Activated T-helper 2 cell treated with anti-CD3 and anti-CD28 coated beads, Interferon-gamma antibody, Interleukin-2, Interleukin-4, amounts not matched to agents 10 μg/mL and 5 μg/mL and 100 μg/mL, durations not matched to agents 14 hours and 24 hours and 36 hours (primary cell): ENCODE measurements around the gene RGCC. TPM values are rescaled to one million over a fixed set of nuclear protein-coding genes. Genes with fewer than 3 reads are reported as not detected.

ENCODE experiments used
- DNase-seq: peaks from one replicate; pipeline ENCODE4 v3.0.0; 2021; ENCODE audit warnings: low spot score
- H3K27ac Mint-ChIP-seq: one replicate; pipeline ENCODE4 v1.8.0; 2021; ENCODE audit warnings: mixed read lengths
- H3K27me3 Mint-ChIP-seq: one replicate; pipeline ENCODE4 v1.8.0; 2021; ENCODE audit warnings: low read depth, mixed read lengths
- H3K36me3 Mint-ChIP-seq: one replicate; pipeline ENCODE4 v1.8.0; 2021; ENCODE audit warnings: low read depth, mixed read lengths
- H3K4me1 Mint-ChIP-seq: one replicate; pipeline ENCODE4 v1.8.0; 2021; ENCODE audit warnings: low read depth, mixed read lengths
- H3K4me3 Mint-ChIP-seq: one replicate; pipeline ENCODE4 v1.8.0; 2021; ENCODE audit warnings: low read depth, mild to moderate bottlenecking, moderate library complexity, mixed read lengths
- H3K9me3 Mint-ChIP-seq: one replicate; pipeline ENCODE4 v1.8.0; 2021; ENCODE audit warnings: mixed read lengths
- intact Hi-C: fragments of 100-400 bp; cut with micrococcal nuclease; formaldehyde crosslinking; loops from one replicate; pipeline ENCODE4 v1.15.1; 2023
- total RNA-seq: library from RNA; stranded (reverse); gene quantifications from 2 replicates; pipeline ENCODE4 v1.2.3, GENCODE V29; 2022

Gene RGCC
- total RNA-seq, 1 donor from 2014 or later = 79.3 TPM

DNA sequence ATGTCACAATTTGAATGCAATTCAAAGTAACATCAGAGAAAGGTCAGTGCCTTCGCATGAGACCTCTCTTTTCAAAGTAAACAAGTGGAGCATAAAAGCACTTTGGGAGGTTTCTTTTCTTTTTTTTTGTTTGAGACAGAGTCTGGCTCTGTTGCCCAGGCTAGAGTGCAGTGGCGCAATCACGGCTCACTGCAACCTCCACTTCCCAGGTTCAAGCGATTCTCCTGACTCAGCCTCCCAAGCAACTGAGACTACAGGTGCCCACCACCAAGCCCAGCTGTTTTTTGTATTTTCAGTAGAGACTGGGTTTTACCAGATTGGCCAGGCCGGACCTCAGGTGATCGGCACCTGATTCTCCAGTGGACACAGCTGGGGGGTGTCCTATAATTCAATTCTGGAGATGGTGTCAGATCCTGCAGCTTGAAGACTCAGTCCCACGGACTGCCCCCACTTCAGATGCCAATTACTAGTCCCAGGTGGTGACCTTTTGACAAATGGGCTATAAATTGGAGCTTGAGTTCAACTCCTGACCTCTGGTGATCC lies 57.6 kb downstream of the RGCC start:
- no peak overlapping the region for H3K27ac Mint-ChIP-seq

DNA sequence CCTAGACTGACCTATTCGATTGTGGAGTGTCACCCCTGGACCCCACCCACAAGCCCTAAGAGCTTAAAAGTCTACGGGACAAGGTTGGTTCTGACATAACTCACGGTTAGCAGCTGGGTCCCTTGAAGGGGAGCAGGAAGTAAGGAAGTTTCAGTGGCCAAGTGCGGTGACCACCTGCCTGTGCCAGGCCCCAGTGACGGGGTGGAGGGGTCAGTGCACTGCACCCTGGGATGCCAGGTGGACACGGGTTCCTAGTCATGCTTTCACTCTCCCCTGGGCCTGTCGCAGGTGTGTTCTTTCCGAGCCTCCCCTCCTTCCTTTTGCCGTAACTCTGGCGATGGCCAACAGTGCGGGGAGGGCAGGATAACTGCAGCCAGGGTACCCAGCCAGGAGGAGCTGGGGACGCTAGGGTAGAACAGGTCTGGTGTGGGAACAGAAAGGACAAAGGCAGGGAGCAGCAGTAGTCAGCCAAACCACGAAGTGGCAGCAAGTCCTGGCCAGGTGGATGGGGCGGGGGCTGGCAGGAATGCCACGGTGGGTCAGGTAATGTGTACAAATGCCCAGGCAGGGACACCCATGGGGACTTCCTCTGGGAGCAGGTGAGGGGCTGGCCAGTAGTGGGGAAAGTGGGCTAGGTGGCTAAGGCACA lies 58.3 kb downstream of the RGCC start:
- no peak overlapping the region for H3K4me3 Mint-ChIP-seq
- H3K36me3 Mint-ChIP-seq = no peaks in the 10 kb centered on the region
- H3K4me1 Mint-ChIP-seq = no peaks in the 10 kb centered on the region
- no peaks in the 10 kb centered on the region for H3K9me3 Mint-ChIP-seq
- no peak for DNase-seq
- intact Hi-C loops = no loop called here
- H3K27ac Mint-ChIP-seq = no peak overlapping the region
- H3K27me3 Mint-ChIP-seq = peaks cover 3% of the 10 kb centered on the region

More for the DNA sequence above, 57.6 kb downstream of the RGCC start:
- intact Hi-C loops = no loop called here
- Mint-ChIP-seq H3K9me3 (no peaks in the 10 kb centered on the region), H3K4me3 (no peak overlapping the region), H3K4me1 (no peaks in the 10 kb centered on the region), H3K36me3 (no peaks in the 10 kb centered on the region), H3K27me3 (peaks cover 3% of the 10 kb centered on the region)
- no peak for DNase-seq

DNA sequence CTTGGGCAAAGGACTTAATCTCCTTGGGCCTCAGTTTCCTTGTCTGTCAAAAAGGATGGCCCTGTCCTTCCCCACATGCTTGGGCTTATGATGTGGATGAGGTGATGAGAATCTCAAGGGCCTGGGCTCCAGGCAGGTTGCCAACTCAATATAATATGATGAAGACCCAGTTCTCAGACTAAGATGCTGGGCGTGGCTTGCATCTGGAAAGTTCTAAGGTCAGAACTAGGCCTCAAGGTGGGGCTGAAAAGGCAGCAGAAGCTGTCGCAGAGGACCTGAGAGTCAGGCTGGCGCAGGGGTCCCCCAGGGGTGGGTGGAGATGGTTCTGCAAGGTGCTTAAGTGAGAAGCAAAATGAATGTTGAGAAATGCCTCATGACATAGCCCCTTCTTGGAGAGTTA lies 58.8 kb downstream of the RGCC start:
- no peak overlapping the region for H3K4me3 Mint-ChIP-seq
- H3K27me3 Mint-ChIP-seq = peaks cover 3% of the 10 kb centered on the region
- DNase-seq = no peak
- H3K27ac Mint-ChIP-seq = no peak overlapping the region
- H3K9me3 Mint-ChIP-seq = no peaks in the 10 kb centered on the region
- intact Hi-C loops = no loop called here
- H3K36me3 Mint-ChIP-seq = no peaks in the 10 kb centered on the region
- no peaks in the 10 kb centered on the region for H3K4me1 Mint-ChIP-seq

DNA sequence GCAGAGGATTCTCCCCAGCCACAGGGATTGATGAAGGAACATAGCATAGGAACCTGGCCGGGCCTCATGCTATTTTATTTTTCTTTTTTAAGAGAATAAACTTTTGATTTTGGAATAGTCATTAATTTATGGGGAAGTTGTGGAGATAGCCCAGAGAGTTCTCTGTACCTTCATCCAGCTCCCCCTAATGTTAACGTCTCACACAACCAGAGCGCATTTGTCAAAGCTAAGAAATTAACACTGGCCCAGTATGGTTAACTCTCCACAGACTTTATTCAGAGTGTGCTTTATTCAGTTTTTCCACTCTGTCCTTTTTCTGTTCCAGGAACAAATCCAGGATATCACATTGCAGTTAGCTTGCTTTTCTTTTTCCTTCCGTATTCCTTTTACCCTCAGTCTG lies 59.4 kb downstream of the RGCC start:
- Mint-ChIP-seq H3K36me3 (no peaks in the 10 kb centered on the region), H3K4me1 (no peaks in the 10 kb centered on the region), H3K9me3 (no peaks in the 10 kb centered on the region), H3K27ac (no peak overlapping the region), H3K4me3 (no peak overlapping the region), H3K27me3 (no peaks in the 10 kb centered on the region)
- intact Hi-C loops = no loop called here
- DNase-seq = no peak

DNA sequence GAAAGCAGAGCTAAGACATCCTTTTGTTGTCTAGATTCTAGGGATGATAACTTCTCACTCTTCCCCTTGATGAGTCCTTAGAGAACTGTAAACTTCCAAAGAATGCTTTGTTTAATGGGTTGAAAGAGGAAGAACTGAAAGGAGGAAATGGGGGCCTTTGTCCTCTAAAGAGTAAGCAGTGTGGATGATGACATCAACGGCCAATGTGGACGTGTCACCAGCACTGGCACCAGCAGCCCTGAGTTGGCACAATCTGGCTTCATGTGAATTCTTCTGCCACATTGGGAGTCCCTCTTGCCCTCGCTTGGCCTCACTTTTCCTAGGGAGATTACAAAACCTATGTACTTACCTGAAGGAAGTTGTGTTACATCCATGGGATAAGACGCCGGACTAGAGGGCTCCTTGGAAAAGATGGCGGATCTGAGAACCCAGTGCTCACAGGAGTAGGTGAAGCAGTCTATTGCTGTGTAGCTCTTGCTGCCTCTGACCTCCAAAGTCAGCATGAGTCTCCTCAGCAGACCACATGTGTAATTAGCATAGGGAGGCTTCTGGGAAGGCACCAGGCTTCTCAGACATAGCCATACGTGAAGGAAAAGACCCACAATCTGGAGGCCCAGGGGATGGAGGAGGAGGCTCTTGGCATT lies 62.8 kb downstream of the RGCC start:
- no peak overlapping the region for H3K4me3 Mint-ChIP-seq
- DNase-seq = no peak
- H3K27me3 Mint-ChIP-seq = no peaks in the 10 kb centered on the region
- no peaks in the 10 kb centered on the region for H3K36me3 Mint-ChIP-seq
- intact Hi-C loops = no loop called here
- H3K9me3 Mint-ChIP-seq = no peaks in the 10 kb centered on the region
- H3K4me1 Mint-ChIP-seq = no peaks in the 10 kb centered on the region
- no peak overlapping the region for H3K27ac Mint-ChIP-seq

Other genes starting within 250 kb of the RGCC start
- 18.7 and 19.9 TPM in 2 replicates for gene MTRF1, start 194.0 kb upstream of the RGCC start, total RNA-seq
- gene NAA16, start 146.3 kb upstream of the RGCC start, total RNA-seq = 27.9 and 28.5 TPM in 2 replicates